A549 treated with AZD9567 at 1 μM for 4 hours (cell line): ENCODE results near the gene TRIM75. TPM values are rescaled to one million over a fixed set of nuclear protein-coding genes. Genes with fewer than 3 reads are reported as not detected.

Experiments
- total RNA-seq: library from RNA; stranded (reverse); fragments of 200-300 nt; extraction: Qiagen RNA extraction; gene quantifications from 5 replicates; pipeline ENCODE4 v1.2.3, GENCODE V29; 2022; ENCODE audit not compliant: insufficient read depth

TRIM75 gene
- not detected in 5 replicates for total RNA-seq

DNA sequence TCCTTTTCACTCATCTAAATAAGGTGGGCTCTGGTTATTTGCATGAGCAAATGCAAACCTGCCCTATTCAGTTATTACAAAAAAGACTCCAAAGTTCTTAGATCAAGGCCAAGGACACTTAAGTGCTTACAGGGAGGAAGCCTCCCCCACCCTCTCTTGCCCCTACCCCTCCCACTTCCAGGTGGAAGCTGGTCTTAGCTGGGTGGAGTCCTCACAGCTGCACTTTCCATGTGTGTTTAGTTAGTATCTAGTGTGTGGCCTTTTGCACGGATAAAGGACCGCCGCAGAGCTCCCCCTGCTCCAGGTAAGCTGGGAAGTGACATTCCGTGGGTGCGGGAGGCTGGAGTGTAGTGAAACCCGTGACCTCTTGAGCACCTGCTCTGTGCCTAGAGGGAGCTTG, at the start of gene TRIM75:
TSS of gene TRIM75 (plus strand) at position 222 of the 400 bp plus-strand sequence. CDS start 5,282 bp downstream, outside the sequence.

DNA sequence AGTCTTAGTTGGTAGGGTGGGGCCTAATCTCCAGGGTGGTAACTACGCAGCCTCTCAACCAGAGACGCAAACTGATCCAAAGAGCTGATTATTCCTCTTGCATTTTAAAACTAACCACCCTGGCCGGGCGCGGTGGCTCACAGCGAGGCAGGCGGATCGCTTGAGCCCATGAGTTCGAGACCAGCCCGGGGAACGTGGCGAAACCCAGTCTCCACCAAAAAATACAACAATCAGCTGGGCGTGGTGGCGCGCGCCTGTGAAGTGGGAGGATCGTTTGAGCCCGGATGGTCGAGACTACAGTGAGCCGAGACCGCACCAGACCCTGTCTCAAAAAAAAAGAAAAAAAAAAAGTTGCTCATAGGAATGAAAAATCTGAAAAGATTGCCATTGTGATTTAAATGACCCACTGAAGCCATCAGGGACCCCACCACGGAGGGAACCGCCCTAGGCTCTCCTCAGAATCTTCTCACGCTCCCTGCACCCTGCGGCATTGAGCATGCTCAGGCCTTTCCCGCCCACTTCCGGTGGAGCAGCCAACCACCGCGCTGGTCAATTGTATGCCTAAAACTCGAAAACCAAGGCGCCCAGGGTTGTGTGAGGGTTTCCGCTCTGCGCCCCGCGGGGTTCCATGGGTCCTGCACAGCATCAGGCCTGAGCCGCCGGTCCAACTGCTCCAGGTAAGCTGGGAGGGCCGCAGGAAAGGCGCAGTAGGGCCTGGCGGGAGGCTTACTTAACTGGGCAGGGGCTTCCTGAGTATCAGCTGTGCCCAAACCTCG, 22.0 kb upstream of the TRIM75 start, which contains the start of gene TRIM60:
TSS of gene TRIM60 (plus strand) at position 564 of the 776 bp plus-strand sequence. CDS start 8,074 bp downstream, outside the sequence.

Other genes with a start within 250 kb of the TRIM75 start
- not detected in 5 replicates for gene APELA, start 176.7 kb upstream of the TRIM75 start, total RNA-seq
- not detected in 5 replicates for gene TRIM61, start 76.2 kb upstream of the TRIM75 start, total RNA-seq
- not detected in 5 replicates for gene TRIM60, start 21.9 kb upstream of the TRIM75 start, total RNA-seq
- 7.8 to 9.7 TPM (median 8.9 TPM) in 5 replicates for gene TMEM192, start 59.0 kb downstream of the TRIM75 start, total RNA-seq
- 12.9 to 22.9 TPM (median 16.1 TPM) in 5 replicates for gene KLHL2, start 153.7 kb downstream of the TRIM75 start, total RNA-seq